GM18519 (cell line): ENCODE measurements around the gene PBX4.
"Not testable (repeated sequence)": the region's sequence is repeated elsewhere in the genome, so short reads cannot be mapped to it uniquely, and the experiment has no call there.

Experiments used
- ATAC-seq: cut with Tn5 transposase; IDR thresholded peaks from one replicate; pipeline ENCODE4 v1.9.1; 2021; ENCODE audit warnings: mild to moderate bottlenecking, moderate library complexity; ENCODE audit not compliant: unreplicated experiment, low FRiP score

PBX4 gene

GRCh38 chr19:19618219-19619051 lies at the start of gene PBX4:
PBX4 (minus strand) TSS chr19:19618687; CDS start chr19:19618629, 58 bp downstream.
- ATAC-seq = peak; percentile 90

- ATAC-seq = not testable (repeated sequence)
Observed at GRCh38 chr19:19665420-19665948, 47.0 kb upstream of the PBX4 start.

GRCh38 chr19:19663256-19664120 lies 45.0 kb upstream of the PBX4 start, which contains the start of gene ATP13A1:
ATP13A1 (minus strand) TSS chr19:19663676; CDS start chr19:19663666, 10 bp downstream.
- ATAC-seq = peak; percentile 58

GRCh38 chr19:19662871-19663255 lies 44.4 kb upstream of the PBX4 start:
- no peak for ATAC-seq

- no peak for ATAC-seq
Observed at GRCh38 chr19:19662344-19662743, 43.9 kb upstream of the PBX4 start.

- no peak for ATAC-seq
Observed at GRCh38 chr19:19661675-19662251, 43.3 kb upstream of the PBX4 start.

GRCh38 chr19:19661141-19661674 lies 42.7 kb upstream of the PBX4 start:
- ATAC-seq = no peak

- ATAC-seq = no peak
Observed at GRCh38 chr19:19659646-19660245, 41.3 kb upstream of the PBX4 start.

- no peak for ATAC-seq
Observed at GRCh38 chr19:19657397-19657783, 38.9 kb upstream of the PBX4 start.

- no peak for ATAC-seq
Observed at GRCh38 chr19:19656451-19657396, 38.2 kb upstream of the PBX4 start.

- ATAC-seq = no peak
Observed at GRCh38 chr19:19655641-19656343, 37.3 kb upstream of the PBX4 start.

GRCh38 chr19:19655051-19655594 lies 36.6 kb upstream of the PBX4 start:
- ATAC-seq = no peak

GRCh38 chr19:19654441-19654840 lies 36.0 kb upstream of the PBX4 start:
- no peak for ATAC-seq

- no peak for ATAC-seq
Observed at GRCh38 chr19:19653597-19654147, 35.2 kb upstream of the PBX4 start.

- no peak for ATAC-seq
Observed at GRCh38 chr19:19652482-19653295, 34.2 kb upstream of the PBX4 start.

GRCh38 chr19:19651076-19651475 lies 32.6 kb upstream of the PBX4 start:
- ATAC-seq = no peak

- ATAC-seq = no peak
Observed at GRCh38 chr19:19650331-19650730, 31.8 kb upstream of the PBX4 start.
